ENCODE results near the gene S100A16.

S100A16 gene

GRCh38 chr1:153560771-153561465 is 52.0 kb downstream of the S100A16 start:
- DNase-seq, result no peak

GRCh38 chr1:153560241-153560640 is 52.7 kb downstream of the S100A16 start:
- DNase-seq, result no peak

GRCh38 chr1:153557877-153558276 is 55.1 kb downstream of the S100A16 start:
- DNase-seq, result no peak

All from bone marrow (tissue), 2 donors.